ENCODE data around the gene RUSF1.

DNA sequence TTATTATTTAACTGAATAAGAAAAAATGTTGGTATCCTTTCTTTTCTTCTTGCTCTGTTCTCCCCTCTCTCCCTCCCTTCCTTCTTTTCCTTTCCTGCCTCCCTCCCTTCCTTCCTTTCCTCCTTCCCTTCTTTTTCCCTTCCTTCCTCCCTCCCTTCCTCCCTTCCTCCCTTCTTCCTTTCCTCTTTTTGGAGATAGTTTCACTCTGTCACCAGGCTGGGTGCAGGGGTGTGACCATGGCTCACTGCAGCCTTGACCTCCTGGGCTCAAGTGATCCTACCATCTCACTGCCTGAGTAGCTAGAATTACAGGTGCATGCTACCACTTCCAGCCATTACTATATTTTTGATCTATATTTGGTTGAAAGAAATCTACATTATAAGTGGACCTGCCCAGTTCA lies 5.7 kb upstream of the RUSF1 start:
- TF ChIP-seq, protein P1, sequence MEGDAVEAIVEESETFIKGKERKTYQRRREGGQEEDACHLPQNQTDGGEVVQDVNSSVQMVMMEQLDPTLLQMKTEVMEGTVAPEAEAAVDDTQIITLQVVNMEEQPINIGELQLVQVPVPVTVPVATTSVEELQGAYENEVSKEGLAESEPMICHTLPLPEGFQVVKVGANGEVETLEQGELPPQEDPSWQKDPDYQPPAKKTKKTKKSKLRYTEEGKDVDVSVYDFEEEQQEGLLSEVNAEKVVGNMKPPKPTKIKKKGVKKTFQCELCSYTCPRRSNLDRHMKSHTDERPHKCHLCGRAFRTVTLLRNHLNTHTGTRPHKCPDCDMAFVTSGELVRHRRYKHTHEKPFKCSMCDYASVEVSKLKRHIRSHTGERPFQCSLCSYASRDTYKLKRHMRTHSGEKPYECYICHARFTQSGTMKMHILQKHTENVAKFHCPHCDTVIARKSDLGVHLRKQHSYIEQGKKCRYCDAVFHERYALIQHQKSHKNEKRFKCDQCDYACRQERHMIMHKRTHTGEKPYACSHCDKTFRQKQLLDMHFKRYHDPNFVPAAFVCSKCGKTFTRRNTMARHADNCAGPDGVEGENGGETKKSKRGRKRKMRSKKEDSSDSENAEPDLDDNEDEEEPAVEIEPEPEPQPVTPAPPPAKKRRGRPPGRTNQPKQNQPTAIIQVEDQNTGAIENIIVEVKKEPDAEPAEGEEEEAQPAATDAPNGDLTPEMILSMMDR (IDR thresholded peaks at IDR 0.05; ENCODE audit: low read depth, low read length), result no peak
- no peak for TF ChIP-seq POLR2A (IDR thresholded peaks at IDR 0.05; ENCODE audit: extremely low read depth, insufficient read length)

All from NB4 (cell line).